Activated T-cell treated with anti-CD3 and anti-CD28 coated beads, Interleukin-2, amount 50 U/mL, for 72 hours (primary cell): ENCODE measurements around the gene EFHC1. TPM values are rescaled to one million over a fixed set of nuclear protein-coding genes. Genes with fewer than 3 reads are reported as not detected.

Experiments
- ATAC-seq, 2 donors: fragments of 150-1000 bp; cut with Tn5 transposase; replicated peaks in 1 of 2; 2 replicates each; pipeline ENCODE4 v1.10.0; 2021; ENCODE audit warnings: moderate library complexity in 2 of 2, mild to moderate bottlenecking in 1 of 2
- DNase-seq, 2 donors: peaks; one replicate each; pipeline ENCODE4 v3.0.0; 2021 to 2022; ENCODE audit warnings: mixed read lengths in 1 of 2
- H3K27ac Mint-ChIP-seq: one replicate; pipeline ENCODE4 v1.8.0; 2022; ENCODE audit warnings: mild to moderate bottlenecking, moderate library complexity, mixed read lengths
- H3K27me3 Mint-ChIP-seq: one replicate; pipeline ENCODE4 v1.8.0; 2022; ENCODE audit warnings: low read depth, mixed read lengths
- H3K36me3 Mint-ChIP-seq, 2 donors: one replicate each; pipeline ENCODE4 v1.8.0; 2022; ENCODE audit warnings: mixed read lengths in 2 of 2, mild to moderate bottlenecking in 1 of 2; ENCODE audit not compliant: insufficient read depth in 2 of 2
- H3K4me1 Mint-ChIP-seq: one replicate; pipeline ENCODE4 v1.8.0; 2022; ENCODE audit warnings: low read depth, mixed read lengths
- H3K4me3 Mint-ChIP-seq, 2 donors: one replicate each; pipeline ENCODE4 v1.8.0; 2022; ENCODE audit warnings: mild to moderate bottlenecking in 2 of 2, mixed read lengths in 2 of 2, moderate library complexity in 2 of 2
- H3K9me3 Mint-ChIP-seq, 2 donors: one replicate each; pipeline ENCODE4 v1.8.0; 2022; ENCODE audit warnings: mixed read lengths in 2 of 2
- total RNA-seq, 2 donors: library from RNA; stranded (reverse); gene quantifications; one replicate each; pipeline ENCODE4 v1.2.3, GENCODE V29; 2022

The EFHC1 gene
- total RNA-seq, 2 donors from 2014 or later, result 4.6 to 5.1 TPM

- DNase-seq (no peak), ATAC-seq (no peak)
- Mint-ChIP-seq H3K27me3 (no peaks in the 10 kb centered on the region), H3K4me1 (peaks cover 23% of the 10 kb centered on the region), H3K36me3 (no peaks in the 10 kb centered on the region), H3K9me3 (no peaks in the 10 kb centered on the region), H3K4me3 (no peak overlapping the region), H3K27ac (no peak overlapping the region)
Measured at GRCh38 chr6:52513464-52513863, 93.3 kb downstream of the EFHC1 start.

GRCh38 chr6:52513896-52514295, 93.8 kb downstream of the EFHC1 start:
- Mint-ChIP-seq H3K4me1 (peaks cover 23% of the 10 kb centered on the region), H3K27ac (no peak overlapping the region), H3K9me3 (no peaks in the 10 kb centered on the region), H3K36me3 (no peaks in the 10 kb centered on the region), H3K27me3 (no peaks in the 10 kb centered on the region), H3K4me3 (no peak overlapping the region)
- no peak for ATAC-seq
- no peak for DNase-seq

- Mint-ChIP-seq H3K27ac (no peak overlapping the region), H3K4me1 (peaks cover 23% of the 10 kb centered on the region), H3K9me3 (no peaks in the 10 kb centered on the region), H3K4me3 (no peak overlapping the region), H3K36me3 (no peaks in the 10 kb centered on the region), H3K27me3 (no peaks in the 10 kb centered on the region)
- peak in 1 of 2 donors; percentile 31 for ATAC-seq
- no peak for DNase-seq
Measured at GRCh38 chr6:52514514-52514913, 94.4 kb downstream of the EFHC1 start.

GRCh38 chr6:52515219-52515960, 95.2 kb downstream of the EFHC1 start:
- Mint-ChIP-seq H3K27me3 (no peaks in the 10 kb centered on the region), H3K4me3 (no peak overlapping the region), H3K4me1 (peaks cover 23% of the 10 kb centered on the region), H3K9me3 (no peaks in the 10 kb centered on the region), H3K36me3 (no peaks in the 10 kb centered on the region), H3K27ac (no peak overlapping the region)
- no peak for DNase-seq
- ATAC-seq, result no peak

GRCh38 chr6:52516269-52516668, 96.1 kb downstream of the EFHC1 start:
- Mint-ChIP-seq H3K27me3 (no peaks in the 10 kb centered on the region), H3K4me1 (peaks cover 23% of the 10 kb centered on the region), H3K9me3 (no peaks in the 10 kb centered on the region), H3K4me3 (no peak overlapping the region), H3K36me3 (no peaks in the 10 kb centered on the region), H3K27ac (no peak overlapping the region)
- no peak for DNase-seq
- ATAC-seq, result no peak

GRCh38 chr6:52516943-52517342, 96.8 kb downstream of the EFHC1 start:
- no peak overlapping the region for H3K4me3 Mint-ChIP-seq
- H3K9me3 Mint-ChIP-seq, result no peaks in the 10 kb centered on the region
- no peak for ATAC-seq
- no peaks in the 10 kb centered on the region for H3K36me3 Mint-ChIP-seq
- H3K27ac Mint-ChIP-seq, result no peak overlapping the region
- H3K4me1 Mint-ChIP-seq, result peaks cover 23% of the 10 kb centered on the region
- no peaks in the 10 kb centered on the region for H3K27me3 Mint-ChIP-seq
- DNase-seq, result no peak

- Mint-ChIP-seq H3K9me3 (no peaks in the 10 kb centered on the region), H3K27me3 (no peaks in the 10 kb centered on the region), H3K36me3 (no peaks in the 10 kb centered on the region), H3K27ac (peak overlapping the region; percentile 3), H3K4me1 (peaks cover 26% of the 10 kb centered on the region), H3K4me3 (no peak overlapping the region)
- ATAC-seq (peak; percentile 97 to 100), DNase-seq (peak; percentile 62 to 71)
Measured at GRCh38 chr6:52517502-52518278, 97.5 kb downstream of the EFHC1 start.

GRCh38 chr6:52518279-52518945, 98.3 kb downstream of the EFHC1 start:
- no peak for ATAC-seq
- H3K9me3 Mint-ChIP-seq, result no peaks in the 10 kb centered on the region
- H3K4me3 Mint-ChIP-seq, result no peak overlapping the region
- no peak for DNase-seq
- no peaks in the 10 kb centered on the region for H3K27me3 Mint-ChIP-seq
- no peaks in the 10 kb centered on the region for H3K36me3 Mint-ChIP-seq
- peaks cover 29% of the 10 kb centered on the region for H3K4me1 Mint-ChIP-seq
- H3K27ac Mint-ChIP-seq, result no peak overlapping the region

- DNase-seq, result no peak
- peaks cover 31% of the 10 kb centered on the region for H3K4me1 Mint-ChIP-seq
- H3K4me3 Mint-ChIP-seq, result no peak overlapping the region
- no peak overlapping the region for H3K27ac Mint-ChIP-seq
- no peaks in the 10 kb centered on the region for H3K36me3 Mint-ChIP-seq
- no peaks in the 10 kb centered on the region for H3K27me3 Mint-ChIP-seq
- no peak for ATAC-seq
- no peaks in the 10 kb centered on the region for H3K9me3 Mint-ChIP-seq
Measured at GRCh38 chr6:52519618-52520017, 99.5 kb downstream of the EFHC1 start.

GRCh38 chr6:52522151-52522626, 102.0 kb downstream of the EFHC1 start:
- DNase-seq, result no peak
- no peak overlapping the region for H3K27ac Mint-ChIP-seq
- H3K9me3 Mint-ChIP-seq, result no peaks in the 10 kb centered on the region
- ATAC-seq, result no peak
- peaks cover 27% of the 10 kb centered on the region for H3K4me1 Mint-ChIP-seq
- H3K4me3 Mint-ChIP-seq, result no peak overlapping the region
- H3K36me3 Mint-ChIP-seq, result no peaks in the 10 kb centered on the region
- H3K27me3 Mint-ChIP-seq, result no peaks in the 10 kb centered on the region

- H3K27me3 Mint-ChIP-seq, result no peaks in the 10 kb centered on the region
- H3K9me3 Mint-ChIP-seq, result no peaks in the 10 kb centered on the region
- ATAC-seq, result no peak
- H3K36me3 Mint-ChIP-seq, result no peaks in the 10 kb centered on the region
- no peak for DNase-seq
- no peak overlapping the region for H3K4me3 Mint-ChIP-seq
- H3K4me1 Mint-ChIP-seq, result peaks cover 23% of the 10 kb centered on the region
- H3K27ac Mint-ChIP-seq, result no peak overlapping the region
Measured at GRCh38 chr6:52522655-52523054, 102.5 kb downstream of the EFHC1 start.

- ATAC-seq, result no peak
- no peaks in the 10 kb centered on the region for H3K9me3 Mint-ChIP-seq
- H3K4me1 Mint-ChIP-seq, result peaks cover 17% of the 10 kb centered on the region
- H3K4me3 Mint-ChIP-seq, result no peak overlapping the region
- no peak overlapping the region for H3K27ac Mint-ChIP-seq
- no peaks in the 10 kb centered on the region for H3K36me3 Mint-ChIP-seq
- no peaks in the 10 kb centered on the region for H3K27me3 Mint-ChIP-seq
- no peak for DNase-seq
Measured at GRCh38 chr6:52523378-52524142, 103.4 kb downstream of the EFHC1 start.
